ENCODE results near the gene IRF6. TPM values are rescaled to one million over a fixed set of nuclear protein-coding genes. Genes with fewer than 3 reads are reported as not detected.

IRF6 gene
- total RNA-seq = 0.33 and 0.44 TPM in 2 replicates

DNA sequence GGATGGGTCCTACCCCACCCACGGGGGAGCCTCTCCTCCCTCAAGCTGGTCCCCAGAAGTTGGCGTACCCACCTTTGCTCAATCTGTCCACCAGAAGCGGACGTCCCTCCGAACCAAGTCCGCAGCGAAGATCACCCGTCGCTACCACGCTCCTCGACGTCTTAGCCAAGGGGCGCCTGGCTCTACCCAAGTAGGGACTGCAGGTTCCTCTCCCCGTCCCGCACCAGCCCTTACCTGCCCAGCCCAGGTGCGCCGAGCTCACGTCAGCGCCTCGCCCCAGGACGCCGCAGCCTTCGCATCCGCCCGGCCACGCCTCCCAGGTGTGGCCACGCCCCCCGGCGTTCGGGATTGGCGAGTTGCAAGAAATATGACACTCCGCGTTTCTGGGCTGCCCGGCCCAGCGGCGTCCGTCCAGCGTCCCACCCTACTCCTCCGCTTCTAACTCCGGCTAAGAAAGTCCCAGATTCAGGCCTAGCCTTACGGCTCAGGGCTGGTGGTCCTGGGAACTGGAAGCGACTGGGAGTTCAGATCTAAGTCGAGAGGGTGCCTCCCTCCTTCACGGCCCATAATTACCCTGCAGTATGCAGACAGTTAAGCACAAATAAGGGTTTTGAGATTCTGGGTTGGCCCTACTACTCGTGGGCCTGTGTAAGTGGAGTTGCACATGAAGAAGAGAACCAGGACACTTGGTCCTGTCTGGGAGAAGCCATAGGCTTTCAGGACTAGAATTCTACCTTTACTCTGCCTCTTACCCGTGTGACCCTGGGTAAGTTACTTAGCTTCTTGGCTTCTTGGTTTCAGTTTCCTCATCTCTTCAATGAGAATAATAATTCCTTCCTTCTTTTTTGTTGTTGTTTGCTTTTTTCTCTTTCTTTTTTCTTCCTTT, at the start of gene IRF6:
IRF6 (minus strand) TSS at position 268 of the 886 bp plus-strand sequence. CDS start 4,729 bp downstream, outside the sequence.

DNA sequence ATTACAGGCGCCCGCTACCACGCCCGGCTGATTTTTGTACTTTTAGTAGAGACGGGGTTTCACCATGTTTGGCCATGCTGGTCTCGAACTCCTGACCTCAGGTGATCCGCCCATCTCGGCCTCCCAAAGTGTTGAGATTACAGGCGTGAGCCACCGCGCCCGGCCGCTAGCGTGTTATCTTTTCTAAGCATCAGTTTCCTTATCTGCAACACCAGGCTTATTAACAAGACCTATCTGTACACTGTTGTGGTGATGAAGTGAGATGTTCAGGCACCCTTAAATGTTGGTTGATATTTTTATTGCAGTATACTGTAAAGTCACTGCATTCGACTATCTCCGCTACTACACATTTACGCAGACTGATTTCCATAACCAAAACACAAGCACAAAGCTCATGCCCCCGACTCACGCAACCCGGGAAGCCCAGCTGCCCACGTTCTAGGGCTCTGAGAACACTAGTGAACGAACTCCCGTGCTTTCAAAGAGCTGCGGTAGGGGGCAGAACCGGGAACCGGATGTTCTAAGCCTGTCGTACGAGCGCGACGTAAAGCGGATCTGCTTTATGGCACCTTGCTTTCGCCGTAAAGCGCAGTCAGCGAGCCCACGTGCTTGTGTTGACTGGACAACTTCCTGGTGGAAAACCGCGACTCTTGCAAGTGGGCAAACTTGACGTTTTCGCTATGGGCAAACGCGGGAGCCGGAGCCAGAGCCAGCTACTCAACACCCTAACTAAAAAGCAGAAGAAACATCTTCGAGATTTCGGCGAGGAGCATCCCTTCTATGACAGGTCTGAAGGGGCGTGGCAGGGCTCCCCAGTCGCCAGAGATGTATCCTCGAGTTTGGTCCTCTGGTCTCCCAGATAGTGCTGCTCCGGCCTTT, 21.7 kb upstream of the IRF6 start, which contains the start of gene UTP25:
UTP25 (plus strand) TSS at position 589 of the 879 bp plus-strand sequence; CDS start at position 681, 92 bp downstream.

GRCh38 chr1:209784265-209785169, 21.4 kb downstream of the IRF6 start, which contains the start of gene C1orf74:
C1orf74 (minus strand) TSS chr1:209784559; CDS start chr1:209783634, 925 bp downstream.

DNA sequence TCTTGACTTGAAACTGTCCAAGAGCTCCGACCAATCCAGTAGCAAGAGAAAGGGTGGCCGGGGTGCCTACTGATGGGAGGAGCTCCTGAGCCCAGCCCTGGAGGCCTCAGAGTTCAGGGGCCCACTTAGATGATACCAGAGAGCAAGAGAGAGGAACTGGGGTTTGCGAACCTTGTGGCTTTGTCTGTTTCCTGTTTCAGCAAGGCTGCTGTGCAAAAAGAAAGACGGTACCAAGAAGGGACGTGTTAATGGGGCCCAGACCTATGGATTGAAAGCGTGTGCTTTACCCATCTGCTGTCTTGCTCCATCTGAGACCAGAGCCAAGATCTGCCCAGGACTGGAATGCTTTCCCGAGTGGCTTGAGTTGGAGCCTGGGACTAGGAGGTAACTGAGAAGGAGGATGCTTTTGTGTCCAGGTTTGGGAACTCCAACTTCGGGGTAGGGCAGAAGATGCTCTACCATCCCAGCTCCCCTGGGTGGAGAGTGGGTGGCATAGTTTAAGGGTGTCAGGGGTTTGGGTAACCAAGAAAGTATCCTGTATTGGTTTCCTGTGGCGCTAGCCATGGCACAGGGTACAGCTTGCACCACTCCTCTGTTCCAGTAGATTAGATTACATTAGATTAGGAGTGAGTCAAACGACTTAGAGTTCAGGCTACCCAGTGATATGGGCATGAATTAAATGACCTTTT, 49.9 kb downstream of the IRF6 start, which contains the start of gene TRAF3IP3:
TRAF3IP3 (plus strand) TSS at position 128 of the 689 bp plus-strand sequence. CDS start 3,987 bp downstream, outside the sequence.

Other genes starting within 250 kb of the IRF6 start
- gene CAMK1G, start 222.4 kb downstream of the IRF6 start, total RNA-seq = not detected in 2 replicates
- 33.9 and 40.1 TPM in 2 replicates for gene LAMB3, start 153.7 kb downstream of the IRF6 start, total RNA-seq
- 52.2 and 54.6 TPM in 2 replicates for gene G0S2, start 130.7 kb downstream of the IRF6 start, total RNA-seq
- 0.10 and 0.13 TPM in 2 replicates for gene HSD11B1, start 101.3 kb downstream of the IRF6 start, total RNA-seq
- gene TRAF3IP3, start 50.1 kb downstream of the IRF6 start, total RNA-seq = not detected in 2 replicates
- 1.9 and 2.5 TPM in 2 replicates for gene C1orf74, start 21.6 kb downstream of the IRF6 start, total RNA-seq
- 9.3 and 12.3 TPM in 2 replicates for gene UTP25, start 21.8 kb upstream of the IRF6 start, total RNA-seq
- 0.34 and 0.73 TPM in 2 replicates for gene SYT14, start 132.1 kb upstream of the IRF6 start, total RNA-seq